Fibroblast of lung (primary cell): ENCODE measurements around the gene PCDH15. TPM values are rescaled to one million over a fixed set of nuclear protein-coding genes. Genes with fewer than 3 reads are reported as not detected.
A peak's percentile ranks its signal among the peaks of the same experiment; 100 is the strongest.

Experiments
- DNase-seq, 2 donors: peaks; one replicate each; pipeline versions ENCODE4 v3.0.0 to v3.0.0-alpha.2; 2010; ENCODE audit warnings: low read depth in 2 of 2
- H2AFZ ChIP-seq: 2 replicates; pipeline ENCODE4 v1.5.1; 2012; ENCODE audit warnings: low read length, control low read depth, inconsistent platforms
- H3K27ac ChIP-seq: 2 replicates; pipeline ENCODE4 v1.5.1; 2011; ENCODE audit warnings: low read length, control low read depth; ENCODE audit not compliant: insufficient read depth
- H3K27me3 ChIP-seq: 2 replicates; pipeline ENCODE4 v1.5.1; 2011; ENCODE audit warnings: mild to moderate bottlenecking, low read length; ENCODE audit not compliant: control insufficient read depth, insufficient read depth
- H3K36me3 ChIP-seq: 2 replicates; pipeline ENCODE4 v1.5.1; 2011; ENCODE audit warnings: low read length; ENCODE audit not compliant: control insufficient read depth, insufficient read depth
- H3K4me1 ChIP-seq: 2 replicates; pipeline ENCODE4 v1.5.1; 2011; ENCODE audit warnings: low read length; ENCODE audit not compliant: control insufficient read depth, insufficient read depth; ENCODE audit errors: extremely low read depth
- H3K4me2 ChIP-seq: 2 replicates; pipeline ENCODE4 v1.5.1; 2011; ENCODE audit warnings: low read length, control low read depth; ENCODE audit not compliant: insufficient read depth; ENCODE audit errors: extremely low read depth
- H3K4me3 ChIP-seq, 4 experiments: fragments of 200-600 bp in 1 of 4; sonication (generic) in 1 of 4; replicated peaks in 1 of 4; 2 replicates each; pipeline ENCODE4 v1.5.1; 2011 to 2016; ENCODE audit warnings: low read length in 4 of 4, low read depth in 3 of 4, mild to moderate bottlenecking in 3 of 4, control low read depth in 2 of 4, inconsistent platforms in 1 of 4, mixed read lengths in 1 of 4; ENCODE audit not compliant: insufficient read depth in 1 of 4; ENCODE audit errors: control extremely low read depth in 1 of 4
- H3K79me2 ChIP-seq: 2 replicates; pipeline ENCODE4 v1.5.1; 2012; ENCODE audit warnings: mild to moderate bottlenecking, low read length, inconsistent platforms; ENCODE audit not compliant: control insufficient read depth, insufficient read depth
- H3K9ac ChIP-seq: 2 replicates; pipeline ENCODE4 v1.5.1; 2011; ENCODE audit warnings: mild to moderate bottlenecking, low read length, control low read depth; ENCODE audit not compliant: insufficient read depth
- H3K9me3 ChIP-seq: 2 replicates; pipeline ENCODE4 v1.5.1; 2012; ENCODE audit warnings: low read depth, low read length; ENCODE audit not compliant: control insufficient read depth, insufficient read depth
- H4K20me1 ChIP-seq: 2 replicates; pipeline ENCODE4 v1.5.1; 2011; ENCODE audit warnings: low read length; ENCODE audit not compliant: control insufficient read depth, insufficient read depth; ENCODE audit errors: extremely low read depth
- CTCF ChIP-seq, 2 donors: IDR thresholded peaks in 1 of 2; conservative IDR thresholded peaks in 1 of 2; 1 replicate in 1 of 2; 2 replicates in 1 of 2; pipeline ENCODE4 v1.5.1; 2011 to 2012; ENCODE audit warnings: low read length in 2 of 2, control low read depth in 1 of 2, inconsistent platforms in 1 of 2, low read depth in 1 of 2, mild to moderate bottlenecking in 1 of 2
- EZH2 ChIP-seq: IDR thresholded peaks from 2 replicates; pipeline ENCODE4 v1.5.1; 2012; ENCODE audit warnings: low read length, control low read depth, mild to moderate bottlenecking; ENCODE audit errors: missing control alignments
- polyA plus RNA-seq, 2 donors: library from polyadenylated mRNA; depleted of rRNA in 1 of 2; stranded (reverse) in 1 of 2; unstranded in 1 of 2; fragments of >200 nt; gene quantifications; 2 replicates each; pipeline ENCODE4 v1.2.1, GENCODE V29; 2011 to 2012; ENCODE audit warnings: missing spikeins in 1 of 2
- total RNA-seq: library from RNA; depleted of rRNA; stranded (reverse); fragments of >200 nt; gene quantifications from 2 replicates; pipeline ENCODE4 v1.2.1, GENCODE V29; 2014

PCDH15 gene
- total and polyA plus RNA-seq, 2 donors (not counting 1 experiment from before 2014, with no cell fraction given): under 0.01 TPM; not detected in 1

GRCh38 chr10:53978301-53978700, 822.7 kb downstream of the PCDH15 start:
- Histone ChIP-seq H3K9me3 (no peaks in the 10 kb centered on the region), H3K4me2 (no peak overlapping the region), H3K27me3 (no peaks in the 10 kb centered on the region), H3K27ac (no peak overlapping the region), H3K9ac (no peak overlapping the region), H3K36me3 (no peaks in the 10 kb centered on the region), H4K20me1 (no peaks in the 10 kb centered on the region), H2AFZ (no peak overlapping the region), H3K79me2 (no peaks in the 10 kb centered on the region), H3K4me3 (no peak overlapping the region), H3K4me1 (no peaks in the 10 kb centered on the region)
- TF ChIP-seq EZH2: no peak
- TF ChIP-seq CTCF (conservative IDR thresholded peaks at IDR 0.05 in 1 of 2, IDR thresholded peaks at IDR 0.05 in 1 of 2; ENCODE audit: low read depth in 1 of 2, low read length in 2 of 2): no peak
- DNase-seq: peak in 1 of 2 donors; percentile 19

GRCh38 chr10:53977267-53977666, 823.8 kb downstream of the PCDH15 start:
- DNase-seq: peak in 1 of 2 donors; percentile 81
- Histone ChIP-seq H3K9me3 (no peaks in the 10 kb centered on the region), H3K9ac (no peak overlapping the region), H3K27ac (no peak overlapping the region), H3K79me2 (no peaks in the 10 kb centered on the region), H3K4me2 (no peak overlapping the region), H3K36me3 (no peaks in the 10 kb centered on the region), H3K4me3 (no peak overlapping the region), H4K20me1 (no peaks in the 10 kb centered on the region), H3K4me1 (no peaks in the 10 kb centered on the region), H2AFZ (no peak overlapping the region), H3K27me3 (no peaks in the 10 kb centered on the region)
- TF ChIP-seq EZH2: no peak
- no peak for TF ChIP-seq CTCF (conservative IDR thresholded peaks at IDR 0.05 in 1 of 2, IDR thresholded peaks at IDR 0.05 in 1 of 2; ENCODE audit: low read depth in 1 of 2, low read length in 2 of 2)

GRCh38 chr10:53957401-53957800, 843.6 kb downstream of the PCDH15 start:
- no peak overlapping the region for H3K27ac ChIP-seq
- H3K4me1 ChIP-seq: no peaks in the 10 kb centered on the region
- DNase-seq: peak in 1 of 2 donors; percentile 6
- no peaks in the 10 kb centered on the region for H3K27me3 ChIP-seq
- H3K79me2 ChIP-seq: no peaks in the 10 kb centered on the region
- no peaks in the 10 kb centered on the region for H3K9me3 ChIP-seq
- no peak overlapping the region for H3K9ac ChIP-seq
- no peak overlapping the region for H2AFZ ChIP-seq
- H3K36me3 ChIP-seq: no peaks in the 10 kb centered on the region
- no peak overlapping the region for H3K4me3 ChIP-seq
- no peak for TF ChIP-seq EZH2
- no peak for TF ChIP-seq CTCF (conservative IDR thresholded peaks at IDR 0.05 in 1 of 2, IDR thresholded peaks at IDR 0.05 in 1 of 2; ENCODE audit: low read depth in 1 of 2, low read length in 2 of 2)
- H4K20me1 ChIP-seq: no peaks in the 10 kb centered on the region
- no peak overlapping the region for H3K4me2 ChIP-seq
